ENCODE data around the gene KBTBD7.

- TF ChIP-seq CTCF (IDR thresholded peaks at IDR 0.05), result no peak
- no peak for TF ChIP-seq POLR2A (IDR thresholded peaks at IDR 0.05)
- no peak for TF ChIP-seq EP300 (IDR thresholded peaks at IDR 0.05)
Observed at GRCh38 chr13:41211062-41211461, 16.7 kb upstream of the KBTBD7 start.

All from tibial nerve (tissue), 4 donors.